D341Med (cell line): Measurements from ENCODE around the gene CHCHD10.

Source experiments
- DNase-seq: peaks from one replicate; pipeline ENCODE4 v3.0.0; 2012; ENCODE audit warnings: low spot score

Gene CHCHD10

DNA sequence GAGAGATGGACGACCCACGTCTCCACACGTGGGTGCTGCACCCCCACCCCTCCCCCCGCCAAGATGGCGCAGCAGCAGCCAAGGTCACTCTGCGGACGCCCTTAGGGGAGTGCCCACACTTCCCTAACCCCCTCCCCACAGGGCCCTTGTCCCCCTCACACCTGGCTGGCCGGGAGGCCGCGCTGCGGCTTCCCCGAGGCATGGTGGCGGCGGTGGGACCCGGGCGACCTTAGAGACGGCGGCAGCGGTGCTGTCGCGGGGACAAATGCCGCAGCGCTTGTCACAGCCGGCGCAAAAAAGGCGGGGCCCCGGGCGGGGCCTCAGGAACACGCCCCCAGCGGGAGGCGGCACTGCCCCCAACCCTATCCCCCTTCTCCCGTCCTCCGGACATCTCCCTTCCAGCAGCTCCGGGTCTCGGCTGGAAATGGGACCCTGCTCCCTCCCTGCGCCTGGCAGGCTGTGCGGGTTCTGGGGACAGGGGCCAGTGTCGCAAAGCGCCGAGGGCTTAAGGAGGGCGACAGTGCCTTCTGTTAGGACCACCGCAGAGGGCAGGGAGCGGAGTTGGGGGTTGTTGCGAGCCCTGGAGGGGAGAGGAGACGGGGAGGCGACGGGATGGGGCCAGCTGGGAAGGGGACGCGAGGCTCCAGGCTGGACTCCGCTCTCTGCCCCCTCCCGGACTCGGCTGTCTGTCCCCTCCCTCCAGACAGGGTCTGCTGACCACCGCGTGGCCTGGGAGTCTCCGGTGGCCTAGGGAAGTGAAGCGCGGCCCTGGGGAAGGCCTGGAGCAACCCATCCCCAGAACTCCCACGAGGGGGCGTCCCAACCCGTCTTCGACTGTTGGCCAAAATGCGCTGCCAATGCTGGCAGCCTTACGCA lies at the start of gene CHCHD10:
Gene CHCHD10 (minus strand): TSS at position 300 of the 876 bp plus-strand sequence. CDS start 98 bp downstream, at position 202.
- DNase-seq = peak; percentile 93

DNA sequence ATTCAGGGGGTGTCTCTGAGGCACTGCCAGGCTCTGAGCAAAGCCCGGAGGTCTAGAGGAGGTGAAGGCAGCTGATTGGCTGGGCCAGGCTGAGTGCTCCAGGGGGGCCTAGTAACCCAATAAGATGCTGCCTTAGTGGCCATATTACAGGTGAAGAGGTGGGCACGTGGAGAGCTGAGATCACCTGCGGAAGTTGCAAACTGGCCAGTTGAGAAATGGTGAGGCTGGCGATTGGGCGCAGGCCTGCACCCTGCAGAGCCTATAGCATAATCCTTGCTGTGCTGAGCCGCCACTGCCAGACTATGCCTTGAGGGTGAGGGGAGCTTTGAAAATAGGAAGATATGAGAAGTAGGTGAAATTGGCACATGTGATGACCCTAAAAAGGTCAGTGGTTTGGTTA lies 49.4 kb upstream of the CHCHD10 start:
- no peak for DNase-seq

DNA sequence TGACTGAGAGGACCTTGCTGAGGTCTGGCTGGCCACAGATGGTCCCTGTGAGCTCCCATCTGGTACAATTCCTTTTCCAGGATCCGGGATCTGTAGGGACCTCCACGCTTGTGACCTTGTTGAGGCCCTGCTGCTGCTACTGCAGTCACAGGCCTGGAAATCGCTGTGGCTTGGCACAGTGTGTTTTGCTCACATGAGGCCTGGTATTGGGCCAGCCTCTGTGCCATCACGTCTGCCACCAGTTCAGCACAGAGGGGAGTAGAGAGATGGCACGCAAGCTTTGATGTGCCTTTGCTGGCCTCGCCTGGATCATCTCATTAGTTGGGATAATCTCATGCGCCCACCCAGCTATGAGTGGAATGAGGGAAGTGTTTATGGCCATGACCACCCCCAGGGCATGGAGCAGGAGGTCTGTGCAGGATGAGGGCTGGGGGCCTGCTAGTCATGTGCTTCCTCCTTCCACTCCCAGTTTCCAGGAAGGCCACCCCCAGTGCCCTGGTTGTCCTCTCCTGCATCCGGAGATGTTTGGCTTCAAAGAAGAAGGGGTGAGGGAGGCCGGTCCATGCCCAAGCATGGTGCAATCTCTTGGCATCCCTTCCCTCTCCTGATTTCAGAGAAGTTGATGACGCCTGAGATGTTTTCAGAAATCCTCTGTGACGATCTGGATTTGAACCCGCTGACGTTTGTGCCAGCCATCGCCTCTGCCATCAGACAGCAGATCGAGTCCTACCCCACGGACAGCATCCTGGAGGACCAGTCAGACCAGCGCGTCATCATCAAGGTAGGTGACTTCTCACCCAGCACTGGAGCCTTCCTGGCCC lies 48.6 kb upstream of the CHCHD10 start:
- no peak for DNase-seq

DNA sequence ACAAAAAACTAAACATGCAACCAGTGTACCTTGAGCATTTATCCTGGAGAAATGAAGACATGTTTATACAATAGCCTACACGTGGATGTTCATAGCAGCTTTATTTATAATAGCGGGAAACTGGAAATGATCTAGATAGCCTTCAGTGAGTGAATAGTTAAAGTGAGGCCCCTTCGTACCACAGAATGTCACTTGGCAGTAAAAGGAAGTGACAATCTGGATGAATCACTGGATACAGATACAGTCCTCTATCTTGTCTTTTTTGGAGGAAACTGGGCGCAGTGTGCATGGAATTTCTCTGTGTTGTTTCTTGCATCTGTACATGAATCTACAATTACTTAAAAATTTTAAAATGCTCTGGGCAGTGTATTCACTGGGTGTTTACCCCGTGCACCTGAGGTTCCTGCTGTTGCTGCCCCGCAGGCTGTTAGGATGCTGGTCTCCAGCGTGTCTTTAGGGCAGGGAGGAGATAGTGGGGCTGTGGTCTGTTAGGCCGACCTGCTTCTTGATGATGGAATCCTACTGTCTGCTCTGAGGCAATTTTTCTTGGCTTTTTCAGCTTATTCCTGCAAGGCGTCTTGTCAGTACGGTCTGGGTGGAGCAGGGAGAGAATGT lies 47.9 kb upstream of the CHCHD10 start:
- DNase-seq = no peak

DNA sequence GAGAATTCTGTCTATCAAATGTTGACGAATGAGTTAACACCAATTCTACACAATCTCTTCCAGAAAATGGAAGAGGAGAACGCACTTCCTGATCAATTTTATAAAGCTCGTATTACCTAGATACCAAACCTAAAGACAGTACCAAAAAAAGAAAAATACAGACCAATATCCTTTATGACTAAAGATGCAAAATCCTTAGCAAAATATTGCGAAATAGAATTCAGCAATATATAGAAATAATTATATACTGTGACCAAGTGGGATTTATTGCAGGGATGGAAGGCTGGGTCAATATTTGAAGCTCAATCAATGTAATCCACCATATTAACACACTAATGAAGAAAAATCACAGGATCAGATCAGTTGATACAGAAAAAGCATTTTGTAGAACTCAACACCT lies 44.6 kb upstream of the CHCHD10 start:
- DNase-seq = no peak

DNA sequence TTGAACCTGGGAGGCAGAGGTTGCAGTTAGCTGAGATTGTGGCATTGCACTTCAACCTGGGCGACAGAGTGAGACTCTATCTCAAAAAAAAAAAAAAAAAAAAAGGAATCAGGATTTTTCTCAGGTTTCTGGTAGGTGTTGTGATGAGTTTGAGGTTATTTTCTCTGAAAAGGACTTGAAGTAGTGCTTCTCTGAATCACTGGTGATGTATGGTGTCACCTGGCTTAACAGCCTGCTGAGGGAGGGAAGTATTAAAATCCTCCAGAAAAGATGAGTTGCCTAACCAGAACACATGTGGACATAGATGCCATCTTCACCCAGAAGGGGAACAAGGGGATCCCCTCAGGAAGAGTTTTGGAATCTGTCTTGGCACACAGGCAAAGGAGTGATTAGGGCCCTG lies 39.1 kb upstream of the CHCHD10 start:
- no peak for DNase-seq

DNA sequence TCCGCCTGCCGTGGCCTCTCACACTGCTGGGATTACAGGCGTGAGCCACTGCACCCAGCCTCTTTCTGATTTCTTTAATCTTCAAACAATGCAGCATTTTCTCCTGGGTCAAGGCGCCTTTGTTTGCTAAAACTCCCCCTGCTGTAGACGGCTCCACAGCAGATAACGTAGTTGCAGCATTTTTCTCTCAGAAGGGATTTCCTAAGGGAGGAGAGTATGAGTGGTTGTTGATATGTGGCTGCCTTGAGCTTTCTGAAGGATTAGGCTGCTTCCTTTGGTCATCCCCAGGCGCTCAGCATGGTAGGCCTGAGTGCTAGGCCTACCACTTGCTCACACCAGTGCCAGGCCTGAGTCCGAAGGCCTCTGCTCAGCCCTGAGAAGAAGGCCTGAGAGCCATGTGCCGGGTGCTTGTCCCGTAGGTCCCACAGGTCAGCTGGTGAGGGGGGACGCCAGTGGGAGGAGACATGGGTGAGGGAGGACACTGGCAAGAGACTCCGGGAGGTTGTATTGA lies 37.1 kb upstream of the CHCHD10 start:
- no peak for DNase-seq

DNA sequence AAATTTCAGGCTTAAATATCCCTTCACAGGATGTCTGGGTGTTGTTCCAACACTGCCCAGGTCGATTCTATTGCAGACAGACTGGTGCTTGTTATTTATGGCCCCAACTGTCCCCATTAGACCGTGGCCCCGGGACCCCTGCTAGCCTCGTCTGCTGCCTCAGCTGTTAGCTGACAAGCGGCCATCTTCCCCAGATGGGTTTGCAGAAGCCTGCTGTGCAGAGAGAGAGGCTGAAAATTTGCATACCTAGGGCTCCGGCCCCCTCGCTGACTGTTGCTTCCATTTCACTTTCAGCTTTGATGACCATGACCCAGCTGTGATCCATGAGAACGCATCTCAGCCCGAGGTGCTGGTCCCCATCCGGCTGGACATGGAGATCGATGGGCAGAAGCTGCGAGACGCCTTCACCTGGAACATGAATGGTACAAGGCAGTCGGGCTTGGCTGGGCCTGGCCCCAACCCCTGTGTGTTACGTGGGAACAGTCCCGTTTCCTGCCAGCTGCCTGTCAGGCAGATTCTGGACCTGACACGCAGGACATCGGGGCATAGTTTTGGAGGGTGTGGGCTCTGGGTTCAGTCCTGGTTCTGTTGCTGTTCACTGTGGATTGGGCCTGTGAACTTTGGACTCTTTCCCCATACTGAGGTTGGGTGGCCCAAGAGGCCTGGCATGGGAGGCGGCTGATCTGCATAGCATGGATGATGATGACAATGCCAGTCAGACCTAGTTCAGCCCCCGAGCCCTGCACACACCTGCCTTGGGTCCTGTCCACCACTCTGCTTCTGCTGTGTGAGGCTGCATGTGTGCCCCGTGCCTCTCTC lies 35.4 kb upstream of the CHCHD10 start:
- no peak for DNase-seq

DNA sequence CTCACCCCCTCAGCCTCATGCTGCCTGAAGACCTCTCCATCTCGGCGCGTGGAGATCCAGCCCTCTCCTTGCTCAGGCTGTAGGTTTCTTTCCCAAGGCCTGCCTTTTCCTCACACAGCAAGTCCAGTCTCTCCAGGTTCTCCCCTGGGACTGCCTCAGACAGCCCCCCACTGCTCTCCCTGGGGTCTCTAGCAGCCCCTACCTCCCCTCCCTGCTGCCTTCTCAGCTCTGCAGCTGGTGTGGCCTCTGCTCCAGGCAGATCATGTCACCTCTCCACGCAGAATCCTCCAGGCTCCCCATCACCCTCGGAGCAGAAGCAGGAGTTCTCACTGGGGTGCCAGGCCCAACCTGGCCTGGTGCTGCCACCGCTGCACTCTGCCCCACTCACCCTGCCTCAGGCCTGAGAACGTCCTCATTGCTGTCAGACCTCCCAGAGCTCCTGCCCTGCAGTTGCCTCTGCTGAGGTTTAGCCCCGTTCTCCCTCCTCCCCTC lies 34.2 kb upstream of the CHCHD10 start:
- no peak for DNase-seq

DNA sequence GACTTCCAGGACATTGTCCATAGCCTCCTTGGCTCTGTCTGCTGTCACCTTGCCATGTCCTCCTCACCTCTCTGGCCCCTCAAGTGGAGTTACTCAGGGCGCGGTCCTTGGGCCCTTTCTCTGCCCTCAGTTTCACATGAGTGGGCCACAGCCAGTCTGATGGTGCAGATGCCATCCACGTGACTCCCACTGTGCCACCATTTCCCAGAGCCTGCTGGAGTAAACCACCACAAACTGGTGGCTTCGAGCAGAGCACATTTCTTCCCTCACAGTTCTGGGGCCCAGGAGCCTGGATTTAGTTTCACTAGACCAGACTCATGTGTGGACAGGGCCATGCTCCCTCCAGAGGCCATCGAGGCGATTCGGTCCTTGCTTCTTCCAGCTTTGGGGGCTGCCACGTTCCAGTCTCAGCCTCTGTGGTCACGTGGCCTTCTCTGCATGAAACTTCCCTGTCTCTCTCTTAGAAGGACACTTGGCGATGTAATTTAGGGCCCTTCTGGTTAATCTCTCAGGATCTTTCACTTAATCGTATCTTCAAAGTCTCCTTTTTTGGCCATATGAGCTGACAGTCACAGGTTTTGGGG lies 33.6 kb upstream of the CHCHD10 start:
- DNase-seq = no peak

DNA sequence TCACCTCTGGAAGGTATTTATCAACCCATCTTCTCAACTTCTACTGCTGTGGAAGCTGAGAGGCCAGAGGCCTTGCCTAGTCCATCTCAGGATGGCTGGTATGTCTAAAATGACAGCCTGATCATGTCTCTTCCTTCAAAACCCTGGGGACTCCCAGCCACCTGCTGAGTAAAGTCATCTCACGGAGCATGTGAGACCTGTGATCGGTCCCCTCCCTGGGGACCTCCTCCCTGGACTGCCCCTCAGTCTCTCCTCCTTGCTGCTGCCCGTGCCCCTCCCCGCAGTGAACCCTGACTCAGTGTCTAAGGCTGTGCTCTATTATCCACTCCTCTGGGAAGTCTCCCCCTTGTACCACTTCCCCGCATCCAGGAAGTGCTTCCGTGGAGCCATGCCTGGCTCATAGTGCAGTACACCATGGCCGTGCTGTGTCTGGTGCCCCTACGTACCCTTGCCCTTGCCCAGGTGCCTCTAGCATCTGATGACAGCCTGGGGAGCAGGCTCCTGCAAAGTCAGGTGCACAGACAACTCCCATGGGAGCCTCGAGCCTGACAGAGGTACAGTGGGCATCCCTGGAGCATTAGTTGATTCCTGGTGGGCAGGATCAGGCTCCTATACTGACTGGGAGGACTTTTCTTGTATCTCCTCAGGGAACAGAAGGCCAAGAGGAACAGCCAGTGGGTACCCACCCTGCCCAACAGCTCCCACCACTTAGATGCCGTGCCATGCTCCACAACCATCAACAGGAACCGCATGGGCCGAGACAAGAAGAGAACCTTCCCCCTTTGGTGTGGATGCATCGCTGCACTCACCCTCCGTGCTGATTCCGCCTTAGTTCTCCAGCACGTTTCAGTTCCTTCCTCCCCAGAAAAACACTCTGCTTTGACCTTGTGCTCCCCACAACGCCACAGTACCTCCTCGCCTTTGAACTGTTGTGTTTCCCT lies 32.8 kb upstream of the CHCHD10 start:
- DNase-seq = no peak

DNA sequence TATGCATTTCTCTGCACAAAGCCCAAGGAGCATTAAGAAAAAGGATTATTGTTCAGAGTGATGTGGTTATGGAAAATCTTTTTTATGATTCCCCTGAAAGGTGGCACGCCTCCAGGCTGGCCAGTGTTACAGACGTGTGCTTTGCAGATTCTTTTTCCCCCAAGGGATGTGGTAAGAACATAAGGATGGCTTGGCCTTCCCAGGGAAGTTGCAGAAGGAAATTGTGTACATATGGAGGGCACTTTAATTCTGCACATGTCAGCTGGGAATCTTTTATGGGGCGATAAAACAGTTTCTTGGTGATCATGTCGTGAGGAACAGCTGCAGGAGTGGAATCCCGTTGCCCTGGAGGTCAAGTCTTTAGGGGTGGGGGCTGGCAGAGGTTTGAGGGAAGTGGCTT lies 28.7 kb upstream of the CHCHD10 start:
- no peak for DNase-seq

DNA sequence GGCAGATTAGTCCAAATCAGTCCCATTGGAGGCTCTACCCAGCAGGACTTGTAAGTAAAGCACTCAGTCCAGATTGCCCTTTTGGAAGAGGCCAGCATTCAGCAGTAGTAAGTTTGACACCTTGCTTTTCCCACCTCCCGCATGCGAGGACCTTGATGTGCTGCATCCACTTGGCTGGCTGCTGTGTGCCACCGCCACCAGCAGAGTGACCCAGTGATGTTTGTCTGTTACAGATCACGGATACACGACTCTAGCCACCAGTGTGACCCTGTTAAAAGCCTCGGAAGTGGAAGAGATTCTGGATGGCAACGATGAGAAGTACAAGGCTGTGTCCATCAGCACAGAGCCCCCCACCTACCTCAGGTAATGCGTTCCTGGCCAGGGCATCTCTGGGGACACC lies 25.6 kb upstream of the CHCHD10 start:
- no peak for DNase-seq

DNA sequence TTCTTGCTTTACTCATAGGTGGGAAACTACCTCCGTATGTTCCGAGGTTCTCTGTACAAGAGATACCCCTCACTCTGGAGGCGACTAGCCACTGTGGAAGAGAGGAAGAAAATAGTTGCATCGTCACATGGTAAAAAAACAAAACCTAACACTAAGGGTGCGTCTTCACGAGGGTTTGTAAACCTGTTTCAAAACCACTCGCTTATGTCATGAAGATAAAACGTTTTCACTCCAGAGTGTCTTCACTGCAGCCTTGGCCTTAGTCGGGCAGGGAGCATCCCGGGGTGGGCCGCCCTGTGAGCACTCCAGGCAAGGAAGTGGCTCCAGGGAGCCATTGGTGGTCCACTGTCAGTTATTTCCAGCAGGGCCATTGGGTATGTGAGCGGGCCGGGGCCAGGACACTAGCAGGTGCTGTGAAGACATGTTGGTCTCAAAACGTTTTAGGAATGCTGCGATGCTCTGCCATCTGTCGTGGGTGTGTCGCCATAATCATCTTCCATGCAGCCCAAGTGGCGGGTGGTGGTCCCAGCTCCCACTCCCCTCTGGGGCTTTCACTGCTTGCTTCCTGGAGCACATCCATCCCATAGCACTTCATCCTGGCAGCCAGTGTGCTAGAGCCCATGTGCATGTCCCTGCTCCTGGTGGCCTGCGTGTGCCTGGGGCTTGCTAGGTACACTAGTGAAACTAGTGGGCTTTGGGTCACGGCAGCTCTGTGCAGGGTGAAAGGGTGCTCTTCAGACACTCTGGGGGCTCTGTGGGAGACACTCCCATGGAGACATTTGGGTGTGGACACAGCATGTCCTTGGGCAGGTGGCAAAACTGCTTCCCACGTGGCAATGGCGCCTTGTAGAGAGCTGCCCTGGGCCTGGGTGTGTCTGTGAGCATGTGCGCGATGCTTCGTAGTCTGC lies 24.2 kb upstream of the CHCHD10 start:
- no peak for DNase-seq

DNA sequence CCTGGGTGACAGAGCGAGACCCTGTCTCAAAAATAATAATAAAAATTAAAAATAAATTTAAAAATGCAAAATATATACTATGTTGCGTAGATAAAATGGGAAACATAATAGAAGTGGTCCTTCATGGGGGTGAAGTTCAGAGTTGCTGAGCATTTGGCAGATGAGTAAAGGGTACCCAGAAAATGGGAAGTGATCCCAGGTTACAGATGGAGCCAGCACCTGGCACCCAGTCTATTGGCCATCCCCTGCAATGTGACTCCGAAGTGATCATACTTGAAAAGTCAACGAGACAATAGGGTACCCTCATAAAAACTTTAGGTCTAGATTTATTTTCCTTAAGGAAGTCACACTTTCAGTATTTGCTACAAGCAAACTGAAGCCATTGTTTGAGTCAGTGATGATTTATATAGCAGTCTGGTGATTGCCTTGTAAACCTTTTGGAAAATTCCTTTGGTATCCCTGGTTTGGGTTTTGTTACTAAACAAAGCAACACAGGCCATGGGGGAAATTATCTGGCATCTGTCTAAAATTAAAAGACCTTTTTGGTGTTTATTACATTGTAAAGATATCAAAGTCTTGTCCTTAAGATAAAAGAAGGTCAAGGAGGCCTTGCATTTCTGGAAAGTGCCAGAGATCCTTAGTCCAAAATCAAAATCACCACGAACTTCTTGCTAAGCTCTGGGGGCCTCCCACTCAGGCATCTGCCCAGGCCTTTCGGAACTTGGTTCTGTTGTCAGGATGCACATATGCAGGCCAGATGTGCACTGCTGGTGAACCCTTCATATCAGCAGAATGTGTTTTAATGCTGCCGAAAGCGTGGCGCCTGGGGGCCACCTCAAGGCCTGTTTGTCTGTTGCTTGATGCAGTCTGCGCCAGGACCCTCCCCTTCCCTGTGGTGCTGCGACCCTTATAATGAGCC lies 23.3 kb upstream of the CHCHD10 start:
- DNase-seq = no peak

DNA sequence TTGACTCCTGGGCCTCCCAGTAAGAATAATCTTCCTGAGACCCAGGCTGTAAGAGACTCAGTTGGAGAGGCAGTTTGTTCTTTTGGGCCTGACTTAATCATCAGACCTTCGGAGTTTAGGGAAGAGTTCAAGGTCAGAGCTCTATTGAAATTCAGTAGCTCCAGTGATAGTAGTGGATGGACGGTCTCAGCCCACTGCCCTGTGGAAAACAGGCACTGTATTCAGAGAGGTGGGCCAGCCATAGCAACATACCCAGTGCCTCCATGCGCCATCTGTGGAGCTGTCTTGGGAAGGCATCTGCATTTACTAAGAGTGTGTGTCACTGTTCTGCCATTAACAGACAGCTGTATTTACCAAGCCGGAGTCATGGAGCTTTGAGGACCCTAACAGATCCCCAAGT lies 21.9 kb upstream of the CHCHD10 start:
- DNase-seq = no peak

DNA sequence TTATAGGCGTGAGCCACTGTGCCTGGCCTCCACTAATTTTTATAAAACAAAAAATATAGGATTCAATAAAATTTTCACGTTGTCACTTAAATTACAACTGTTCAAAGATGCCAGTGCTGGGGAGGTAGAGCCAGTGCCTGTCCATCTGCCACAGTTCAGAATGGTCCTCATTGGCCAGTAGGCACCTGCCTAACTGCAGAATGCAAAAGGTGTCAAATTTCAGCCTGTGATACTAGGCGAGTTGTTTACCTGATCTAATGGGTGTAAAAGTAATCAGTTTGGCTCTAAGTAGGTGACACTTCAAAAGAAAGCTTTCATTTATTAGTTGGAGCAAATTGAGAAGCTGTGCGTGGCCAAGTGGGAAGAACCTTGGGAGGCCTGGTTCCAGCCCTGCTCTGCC lies 21.3 kb upstream of the CHCHD10 start:
- DNase-seq = no peak

DNA sequence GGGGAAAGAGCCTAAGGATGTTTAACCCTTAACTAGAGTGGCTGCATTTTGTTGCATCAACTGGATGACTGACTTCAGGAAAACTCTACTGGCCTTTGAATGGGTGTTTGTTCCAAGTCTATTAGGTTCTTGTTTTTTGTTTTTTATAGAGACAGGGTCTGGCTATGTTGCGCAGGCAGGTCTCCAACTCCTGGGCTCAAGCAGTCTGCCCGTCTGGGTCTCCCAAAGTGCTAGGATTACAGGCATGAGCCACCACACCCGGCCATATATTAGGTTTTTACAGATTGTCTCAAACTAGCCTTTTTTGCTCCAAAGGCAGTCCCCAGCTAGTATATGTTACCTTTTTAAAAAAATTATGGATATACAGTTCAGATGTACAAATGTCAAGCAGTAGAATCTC lies 20.1 kb upstream of the CHCHD10 start:
- no peak for DNase-seq
